GM21367 (cell line): ENCODE results near the gene ARID3A.

ENCODE experiments used
- ATAC-seq: cut with Tn5 transposase; IDR thresholded peaks from one replicate; pipeline ENCODE4 v1.9.1; 2021; ENCODE audit not compliant: unreplicated experiment

ARID3A gene

GRCh38 chr19:984165-984967 lies 58.5 kb downstream of the ARID3A start, which contains the start of gene WDR18:
Gene WDR18 (plus strand): TSS chr19:984345. CDS start chr19:984354, 9 bp downstream.
- peak; percentile 67 for ATAC-seq

- ATAC-seq = no peak
Measured at GRCh38 chr19:986083-986482, 60.2 kb downstream of the ARID3A start.

GRCh38 chr19:988081-988480 lies 62.2 kb downstream of the ARID3A start:
- ATAC-seq = no peak

GRCh38 chr19:988510-988909 lies 62.7 kb downstream of the ARID3A start:
- ATAC-seq = no peak

GRCh38 chr19:989381-990081 lies 63.7 kb downstream of the ARID3A start:
- ATAC-seq = no peak

GRCh38 chr19:990119-990571 lies 64.3 kb downstream of the ARID3A start:
- no peak for ATAC-seq

- ATAC-seq = no peak
Measured at GRCh38 chr19:990746-991145, 64.9 kb downstream of the ARID3A start.

- no peak for ATAC-seq
Measured at GRCh38 chr19:991174-991931, 65.5 kb downstream of the ARID3A start.

GRCh38 chr19:991932-992669 lies 66.3 kb downstream of the ARID3A start:
- no peak for ATAC-seq

- ATAC-seq = no peak
Measured at GRCh38 chr19:992670-993055, 66.8 kb downstream of the ARID3A start.

- no peak for ATAC-seq
Measured at GRCh38 chr19:993361-993830, 67.6 kb downstream of the ARID3A start.

GRCh38 chr19:993831-994393 lies 68.1 kb downstream of the ARID3A start:
- no peak for ATAC-seq

- no peak for ATAC-seq
Measured at GRCh38 chr19:994516-994915, 68.7 kb downstream of the ARID3A start.

- ATAC-seq = no peak
Measured at GRCh38 chr19:995051-995827, 69.4 kb downstream of the ARID3A start.

GRCh38 chr19:996051-996838 lies 70.4 kb downstream of the ARID3A start:
- ATAC-seq = no peak

GRCh38 chr19:998064-998463 lies 72.2 kb downstream of the ARID3A start:
- ATAC-seq = no peak

- no peak for ATAC-seq
Measured at GRCh38 chr19:999379-999719, 73.5 kb downstream of the ARID3A start.

- no peak for ATAC-seq
Measured at GRCh38 chr19:1000095-1000494, 74.3 kb downstream of the ARID3A start, which contains the start of gene GRIN3B. Gene GRIN3B (plus strand): TSS chr19:1000419. CDS start chr19:1000438, 19 bp downstream.
